AG08395 (cell line): ENCODE results near the gene ORC1.

ENCODE experiments used
- DNase-seq: peaks from one replicate; pipeline ENCODE4 v3.0.0; 2012; ENCODE audit warnings: mixed read lengths, low spot score

ORC1 gene

DNA sequence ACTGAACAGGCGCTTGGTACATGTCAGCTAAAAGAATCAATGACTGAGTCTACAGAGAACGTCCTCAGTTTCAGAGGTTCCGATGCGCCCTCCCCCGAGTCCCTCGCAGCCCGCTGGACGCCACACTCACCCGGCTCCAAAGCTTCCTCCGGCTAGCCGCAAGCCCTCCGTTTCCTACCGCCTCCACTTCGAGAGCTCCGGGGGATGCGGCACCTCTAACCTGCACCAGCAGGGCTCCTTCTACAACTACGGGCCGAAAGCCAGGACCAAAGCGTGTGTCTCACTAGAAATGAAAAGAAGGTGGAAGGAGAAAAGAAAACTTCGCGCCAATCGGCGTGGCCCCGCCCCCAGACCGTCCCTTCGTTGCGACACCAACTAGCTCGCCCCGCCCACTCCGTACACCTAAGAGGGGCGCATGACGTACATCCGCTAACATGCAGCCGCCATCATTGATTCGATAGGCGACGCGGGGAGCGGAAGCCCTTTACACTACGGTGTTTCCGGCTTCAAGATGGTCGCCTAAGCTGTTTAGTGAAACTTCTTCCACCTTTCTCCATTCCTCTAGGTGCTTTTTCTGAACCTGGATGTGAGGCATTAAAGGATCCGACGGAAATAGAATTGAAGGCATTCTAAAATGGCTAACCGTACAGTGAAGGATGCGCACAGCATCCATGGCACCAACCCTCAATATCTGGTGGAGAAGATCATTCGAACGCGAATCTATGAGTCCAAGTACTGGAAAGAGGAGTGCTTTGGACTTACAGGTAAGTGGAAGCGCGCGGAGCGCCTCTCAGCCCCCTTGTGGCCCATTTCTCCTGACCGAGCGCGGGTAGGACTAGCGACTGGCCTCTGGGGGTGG is at the start of gene ORC1, which contains the start of gene PRPF38A:
TSS of gene ORC1 (minus strand) at position 308 of the 859 bp plus-strand sequence. CDS start 2,200 bp downstream, outside the sequence.
TSS of gene PRPF38A (plus strand) at position 487 of the 859 bp plus-strand sequence. CDS start at position 635, 148 bp downstream.
- peak; percentile 99 for DNase-seq

DNA sequence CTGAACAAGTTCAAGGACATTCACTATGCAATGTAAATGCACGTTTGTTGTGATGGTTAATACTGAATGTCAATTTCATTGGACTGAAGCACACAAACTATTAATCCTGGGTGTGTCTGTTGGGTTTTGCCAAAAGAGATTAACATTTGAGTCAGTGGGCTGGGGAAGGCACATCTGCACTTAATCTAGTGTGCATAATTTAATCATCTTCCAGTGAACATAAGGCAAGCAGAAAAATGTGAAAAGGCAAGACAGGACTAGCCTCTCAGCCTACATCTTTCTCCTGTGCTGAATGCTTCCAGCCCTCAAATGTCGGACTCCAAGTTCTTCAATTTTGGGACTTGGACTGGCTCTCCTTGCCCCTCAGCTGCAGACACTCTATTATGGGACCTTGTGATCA is 40.2 kb upstream of the ORC1 start:
- no peak for DNase-seq

DNA sequence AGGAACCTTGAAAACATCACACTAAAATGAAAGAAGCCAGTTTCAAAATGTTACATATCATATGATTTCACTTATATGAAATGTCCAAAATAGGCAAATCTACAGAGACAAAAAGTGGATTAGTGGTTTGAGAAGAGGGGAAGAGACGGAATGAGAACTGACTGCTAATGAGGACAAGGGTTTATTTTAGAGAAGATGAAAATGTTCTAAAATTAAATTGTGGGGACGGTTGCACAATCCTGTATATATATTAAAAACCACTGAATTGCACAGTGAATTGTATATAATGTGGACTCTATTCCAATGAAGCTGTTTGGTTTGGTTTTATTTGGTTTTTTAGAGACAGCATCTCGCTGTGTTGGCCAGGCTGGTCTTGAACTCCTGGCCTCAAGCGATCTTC is 35.8 kb upstream of the ORC1 start:
- DNase-seq = no peak

DNA sequence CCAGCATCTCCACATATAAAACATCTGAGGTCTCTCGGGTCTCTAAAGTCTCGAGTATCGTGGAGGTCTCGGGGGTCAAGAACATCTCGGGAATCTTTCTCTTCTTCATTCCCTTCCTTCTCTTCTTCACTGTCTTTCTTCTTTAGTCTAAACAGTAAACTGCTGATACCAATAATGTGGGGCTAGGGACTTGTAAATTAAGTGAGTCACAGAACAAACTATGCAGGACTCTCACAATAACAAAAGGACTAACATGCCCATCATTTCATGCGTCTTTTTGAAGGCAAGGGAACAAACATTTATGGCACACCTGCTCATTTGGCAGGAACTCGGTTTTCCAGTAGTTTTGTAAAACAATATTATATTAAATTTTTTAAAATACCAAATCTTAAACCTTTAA is 32.6 kb upstream of the ORC1 start:
- no peak for DNase-seq

DNA sequence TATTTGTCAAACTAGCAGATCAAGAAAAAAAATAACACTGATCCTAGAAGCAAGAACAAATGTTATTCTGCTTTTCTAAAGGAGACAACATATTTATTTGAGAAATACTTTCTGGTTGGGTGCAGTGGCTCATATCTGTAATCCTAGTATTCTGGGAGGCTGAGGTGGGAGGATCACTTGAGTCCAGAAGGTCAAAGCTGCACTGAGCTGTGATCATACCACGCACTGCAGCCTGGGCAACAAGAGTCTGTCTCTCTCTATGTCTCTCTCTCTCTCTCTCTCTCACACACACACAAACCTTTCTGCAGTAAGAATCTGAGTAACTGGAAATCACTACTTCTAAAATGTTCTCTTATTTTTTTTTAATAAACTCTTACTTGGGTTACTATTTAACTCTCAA is 31.4 kb upstream of the ORC1 start:
- no peak for DNase-seq

DNA sequence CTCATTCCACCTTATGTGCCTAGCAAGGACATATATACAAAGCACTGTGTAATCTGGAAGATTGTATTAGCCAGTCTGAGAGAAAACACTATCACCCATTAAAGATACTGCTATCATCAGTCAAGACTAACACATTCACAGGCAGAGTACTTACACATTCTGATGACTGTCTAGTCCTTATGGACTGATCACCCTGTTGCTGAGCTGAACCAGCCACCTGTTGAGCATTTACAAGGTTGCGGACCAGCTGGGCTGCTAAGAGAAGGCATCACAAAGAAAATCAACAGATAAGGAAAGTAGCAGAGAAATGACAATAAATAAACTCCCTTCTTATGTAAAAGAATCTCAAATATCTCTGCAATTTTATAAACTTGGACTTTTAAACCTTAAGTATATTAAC is 31.0 kb upstream of the ORC1 start:
- no peak for DNase-seq

DNA sequence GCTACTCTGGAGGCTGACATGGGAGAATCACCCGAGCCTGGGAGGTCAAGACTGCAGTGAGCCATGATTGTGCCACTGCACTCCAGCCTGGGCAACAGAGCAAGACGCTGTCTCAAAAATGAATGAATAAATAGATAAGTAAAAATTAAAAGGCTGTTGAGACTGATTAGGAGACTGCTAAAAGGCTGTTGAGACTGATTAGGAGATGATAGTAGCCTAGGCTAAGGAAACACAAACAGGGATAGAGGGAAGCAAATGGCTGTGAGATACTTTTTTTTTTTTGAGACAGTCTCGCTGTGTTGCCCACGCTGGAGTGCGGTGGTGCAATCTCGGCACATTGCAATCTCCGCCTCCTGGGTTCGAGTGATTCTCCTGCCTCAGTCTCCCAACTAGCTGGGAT is 28.6 kb upstream of the ORC1 start:
- no peak for DNase-seq

DNA sequence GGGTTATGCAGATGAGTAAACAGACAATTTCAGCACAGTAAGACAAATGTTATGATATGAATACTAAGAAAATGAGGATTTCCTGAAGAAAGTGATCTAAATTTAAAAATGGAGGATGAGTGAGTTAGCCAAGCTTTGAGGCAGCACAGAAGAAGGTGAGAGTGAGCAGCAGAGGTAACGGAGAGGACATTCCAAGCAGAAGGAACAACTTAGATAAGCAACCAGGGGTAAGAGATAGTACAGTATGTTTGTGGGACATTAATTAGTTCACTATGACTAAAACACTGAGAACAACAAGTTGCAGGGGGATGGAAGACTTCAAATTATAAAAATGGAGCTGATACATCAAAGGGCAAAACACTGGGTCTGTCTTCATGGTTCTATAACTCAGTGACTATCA is 22.9 kb upstream of the ORC1 start:
- no peak for DNase-seq

DNA sequence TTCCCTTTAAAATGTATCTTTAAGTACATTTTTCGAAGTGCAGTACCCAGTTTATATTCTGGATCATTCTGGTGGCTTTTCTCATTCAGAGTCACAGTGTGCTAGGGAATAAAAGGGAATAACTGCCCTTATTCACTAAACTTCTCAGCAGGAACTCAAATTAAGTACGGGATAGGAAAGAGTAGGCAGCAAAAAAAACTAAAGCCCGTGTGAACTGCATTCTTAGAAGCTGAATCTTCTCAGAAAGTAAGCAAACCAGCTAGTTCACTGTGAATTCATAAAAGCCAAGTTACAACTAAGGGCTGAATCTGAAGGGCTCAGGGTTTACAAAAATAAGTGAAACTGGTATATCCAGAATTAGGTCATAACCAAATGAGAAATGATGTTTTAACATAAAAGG is 22.1 kb upstream of the ORC1 start:
- peak; percentile 7 for DNase-seq

DNA sequence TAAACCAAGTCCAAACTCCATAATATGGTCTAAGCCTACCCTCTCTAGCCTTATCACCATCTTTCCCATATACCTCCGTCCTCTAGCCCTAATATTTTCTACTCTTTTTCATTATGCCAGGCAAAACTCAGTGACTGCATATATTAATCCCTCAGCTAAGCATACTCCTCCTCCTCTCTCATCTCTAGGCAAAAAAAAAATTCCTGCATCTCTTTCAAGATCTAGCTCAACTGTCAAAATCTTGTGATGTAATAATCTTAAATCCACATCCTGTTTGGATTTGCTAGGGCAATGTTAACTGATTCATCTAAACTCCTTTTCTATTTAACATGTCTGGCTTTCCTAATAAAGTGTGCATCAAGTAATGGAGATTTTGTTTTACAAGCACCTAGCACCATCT is 20.6 kb upstream of the ORC1 start:
- no peak for DNase-seq

DNA sequence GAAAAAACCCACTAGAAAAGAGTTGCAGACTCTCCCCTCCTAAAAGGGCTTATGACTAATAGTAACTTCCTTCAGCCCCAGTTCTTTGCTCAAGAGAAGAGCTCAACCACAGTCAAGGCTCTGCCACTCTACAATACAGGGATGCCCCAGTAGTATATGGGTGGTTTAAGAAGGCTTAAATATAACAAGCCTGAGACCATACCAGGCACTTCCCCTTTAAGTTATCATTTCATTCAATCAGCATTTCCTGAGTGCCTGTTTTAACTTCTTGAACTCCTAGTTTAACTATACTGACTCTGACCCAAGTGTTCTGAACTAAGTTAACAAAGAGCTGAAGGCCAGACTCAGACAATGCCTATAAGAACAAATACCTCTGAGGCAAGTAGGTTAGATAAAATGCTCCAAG is 20.0 kb upstream of the ORC1 start:
- no peak for DNase-seq

DNA sequence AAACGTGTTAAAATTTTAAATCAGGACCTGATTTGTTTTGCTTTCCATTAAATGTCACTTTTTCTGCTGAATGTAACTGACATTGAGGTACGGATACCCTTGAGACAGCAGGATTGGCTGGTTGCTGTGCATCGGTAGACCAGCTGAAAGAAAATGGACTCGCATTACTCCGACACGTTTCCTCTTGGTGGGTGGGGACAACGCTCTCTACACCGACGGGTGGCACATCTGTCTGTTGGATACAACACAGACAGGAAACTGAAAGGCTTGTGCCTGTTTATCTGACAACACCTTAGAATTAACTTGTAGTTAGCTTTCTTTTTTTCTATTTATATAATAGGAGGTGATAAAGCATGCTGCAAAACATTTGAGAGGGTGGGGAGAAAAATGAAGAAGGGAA is 19.5 kb upstream of the ORC1 start:
- DNase-seq = no peak

DNA sequence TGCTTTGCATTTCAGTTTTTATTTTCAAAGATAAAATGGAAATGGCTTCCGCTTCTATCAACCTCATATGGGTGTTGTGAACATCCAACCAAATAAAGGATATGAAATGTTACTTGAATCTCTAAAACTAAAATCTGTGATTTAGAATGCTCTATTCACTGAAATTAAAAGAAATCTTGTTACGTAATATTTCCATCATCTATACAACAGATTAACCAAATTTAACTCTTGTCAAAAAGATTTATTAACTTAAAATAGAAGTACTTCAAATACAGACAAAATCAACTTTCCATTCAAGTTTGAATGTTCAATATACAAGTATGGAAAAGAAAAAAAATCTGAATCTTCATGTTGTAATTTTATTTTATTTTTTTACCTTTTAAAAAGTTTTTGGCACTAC is 18.8 kb upstream of the ORC1 start:
- no peak for DNase-seq

DNA sequence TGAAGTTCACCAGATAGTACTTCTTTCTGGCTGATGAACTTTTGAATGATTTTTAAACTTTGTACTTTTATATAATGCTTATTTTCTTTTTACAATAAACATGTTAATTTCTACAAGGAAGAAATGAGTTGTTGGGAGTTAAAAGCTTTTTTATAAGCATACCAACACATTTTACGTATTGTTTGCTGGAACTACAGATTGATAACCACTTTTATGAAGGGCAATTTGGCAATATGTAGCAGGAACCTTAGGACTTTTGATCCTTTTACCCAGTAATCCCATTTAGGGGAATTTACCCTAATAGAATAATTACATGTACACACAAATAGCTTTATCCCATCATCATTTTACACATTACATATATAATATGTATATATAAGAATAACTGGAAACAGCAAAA is 16.5 kb upstream of the ORC1 start:
- no peak for DNase-seq

DNA sequence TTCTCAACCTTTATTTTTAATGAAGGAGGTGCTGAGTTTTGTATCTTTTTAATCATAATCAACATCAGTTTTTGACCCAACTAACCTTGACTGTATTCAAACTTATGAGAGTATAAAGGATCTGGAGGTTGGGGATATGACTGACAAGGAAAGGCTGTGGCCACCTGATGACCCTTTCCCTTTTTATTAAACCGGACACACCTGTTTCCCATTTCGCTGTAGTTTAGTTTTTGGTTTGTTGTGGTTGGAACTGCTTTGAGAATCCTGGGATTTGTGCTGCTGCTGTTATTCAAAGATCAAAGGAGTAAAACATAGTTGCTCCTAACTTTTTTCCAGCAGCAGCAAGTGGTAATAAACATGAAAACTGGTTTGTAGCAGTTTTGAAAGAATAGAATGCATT is 12.6 kb upstream of the ORC1 start:
- DNase-seq = no peak

DNA sequence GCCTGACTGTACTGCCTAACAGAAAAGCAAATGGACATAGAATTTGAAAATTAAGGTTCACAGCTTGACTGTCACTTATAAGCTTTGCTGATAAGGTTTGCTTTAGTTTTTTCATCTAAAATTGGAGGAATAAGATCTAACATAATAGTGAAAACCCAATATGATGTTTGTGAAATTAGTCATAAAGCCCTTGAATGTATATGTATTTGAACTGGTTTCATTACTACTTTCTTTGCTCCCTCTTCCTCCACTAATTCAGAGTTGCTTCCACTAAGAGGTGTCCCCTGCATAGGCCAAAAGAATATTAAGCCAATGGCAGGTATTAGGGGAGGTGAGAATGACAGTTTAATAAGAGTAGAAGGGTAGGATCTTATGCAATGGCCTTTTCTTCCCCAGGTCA is 10.7 kb upstream of the ORC1 start:
- DNase-seq = no peak

DNA sequence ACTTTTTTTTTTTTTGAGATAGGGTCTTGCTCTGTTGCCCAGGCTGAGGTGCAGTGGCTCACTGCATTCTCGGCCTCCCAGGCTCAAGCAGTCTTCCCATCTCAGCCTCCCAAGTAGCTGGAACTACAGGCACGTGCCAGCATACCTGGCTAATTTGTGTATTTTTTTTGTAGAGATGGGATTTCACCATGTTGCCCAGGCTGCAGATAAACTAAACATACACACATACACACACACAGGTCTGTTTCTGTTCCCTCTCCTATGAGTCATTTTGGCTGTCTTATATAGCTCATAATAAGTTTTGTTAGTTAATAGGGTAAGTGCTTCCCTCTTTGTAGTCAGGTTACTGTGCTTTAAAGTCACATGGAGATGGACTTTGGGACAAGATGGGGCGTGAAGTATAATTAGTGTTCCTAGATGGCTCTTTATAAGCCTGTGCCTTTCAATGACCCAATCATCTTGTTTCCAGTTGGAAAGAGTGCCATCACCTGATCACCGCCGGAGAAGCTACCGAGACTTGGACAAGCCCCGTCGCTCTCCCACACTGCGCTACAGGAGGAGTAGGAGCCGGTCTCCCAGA is 9.3 kb upstream of the ORC1 start:
- DNase-seq = no peak

DNA sequence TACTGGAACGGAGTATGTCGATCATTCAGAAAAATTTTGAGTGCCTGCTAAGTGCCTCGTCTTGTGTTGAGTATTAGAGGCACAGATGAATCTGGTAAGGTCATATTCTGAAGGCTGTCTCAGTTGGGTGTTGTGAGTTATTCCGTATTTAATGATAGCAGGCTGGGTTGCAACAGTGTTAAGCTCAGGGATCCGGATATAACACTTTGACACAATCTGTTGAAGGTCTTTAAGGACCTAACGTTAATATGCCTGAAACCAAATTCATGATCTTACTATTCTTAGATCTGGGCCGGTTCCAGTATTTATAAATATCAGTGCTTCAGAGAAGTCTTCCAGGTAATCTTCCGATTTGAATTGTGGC is 734 bp upstream of the ORC1 start:
- DNase-seq = no peak

DNA sequence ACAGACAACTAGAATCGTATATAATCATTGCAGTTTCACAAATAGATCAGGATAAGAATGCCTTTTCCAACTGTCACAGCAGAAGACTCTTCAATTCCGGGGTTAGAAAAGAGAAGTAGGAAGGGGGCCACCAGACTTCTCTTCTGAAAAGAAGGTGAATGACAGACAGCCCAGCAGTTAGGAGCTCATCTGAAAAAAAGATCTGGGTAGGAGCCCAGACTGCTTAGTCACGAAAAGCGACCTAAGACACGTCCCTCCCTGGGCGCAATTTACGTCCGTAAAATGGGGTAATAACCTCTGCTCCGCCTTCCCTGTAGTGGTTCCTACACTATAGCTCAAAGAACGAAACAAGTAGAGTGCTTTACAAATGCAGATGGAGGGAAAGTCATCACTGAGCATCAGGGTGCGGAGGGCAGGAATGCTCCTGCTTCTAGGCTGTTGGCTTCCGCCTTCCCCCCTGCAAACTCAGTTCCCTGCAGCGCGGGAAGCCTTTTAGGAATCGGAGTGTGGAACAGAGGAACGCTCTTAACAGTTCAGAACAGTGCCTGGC is 582 bp downstream of the ORC1 start:
- peak; percentile 71 for DNase-seq

DNA sequence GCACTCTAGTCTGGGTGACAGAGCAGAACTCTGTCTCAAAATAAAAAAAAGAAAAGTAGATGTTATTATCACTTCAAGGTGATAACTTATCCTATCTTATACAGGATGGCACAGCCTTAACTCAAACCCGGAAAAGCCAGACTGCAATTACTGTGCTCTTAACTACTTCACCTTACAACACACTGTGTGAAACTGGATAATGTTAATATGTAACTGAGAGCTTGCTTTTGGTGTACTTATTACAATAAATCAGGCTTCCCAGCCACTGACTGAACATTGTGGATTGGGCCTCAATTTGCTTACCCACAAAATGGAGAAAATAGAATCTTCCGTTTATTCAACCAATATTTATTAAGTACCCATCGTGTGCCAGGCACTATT is 1.4 kb downstream of the ORC1 start:
- DNase-seq = no peak

DNA sequence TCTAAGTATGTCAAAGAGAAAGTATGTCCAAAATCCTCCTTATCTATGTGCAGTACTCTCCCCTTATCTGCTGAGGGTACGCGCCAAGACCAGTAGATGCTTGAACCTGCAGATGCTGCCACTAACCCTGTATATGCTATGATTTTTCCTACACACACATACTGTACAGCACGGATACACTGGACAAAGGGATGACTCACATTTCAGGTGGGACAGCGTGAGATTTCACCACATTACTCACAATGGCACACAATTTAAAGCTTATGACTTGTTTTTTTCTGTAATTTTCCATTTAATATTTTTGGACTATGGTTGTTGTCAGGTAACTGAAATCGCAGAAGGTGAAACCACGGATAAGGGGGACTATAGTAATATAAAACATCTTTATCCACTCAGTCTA is 4.1 kb downstream of the ORC1 start:
- DNase-seq = no peak

DNA sequence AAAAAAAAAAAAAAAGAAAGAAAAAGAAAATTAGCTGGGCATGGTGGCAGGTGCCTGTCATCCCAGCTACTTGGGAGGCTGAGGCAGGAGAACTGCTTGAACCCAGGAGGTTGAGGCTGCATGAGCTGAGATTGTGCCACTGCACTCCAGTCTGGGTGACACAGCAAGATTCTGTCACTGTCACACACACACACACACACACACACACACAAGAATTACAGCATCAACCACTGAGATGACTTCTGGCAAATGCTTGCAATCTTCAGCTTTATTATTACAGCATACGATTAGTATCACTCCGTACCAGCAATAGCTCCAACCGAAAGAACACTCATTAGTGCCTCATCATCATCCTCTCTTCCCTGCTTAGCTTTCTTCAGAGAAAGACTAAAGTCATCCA is 4.6 kb downstream of the ORC1 start:
- no peak for DNase-seq

DNA sequence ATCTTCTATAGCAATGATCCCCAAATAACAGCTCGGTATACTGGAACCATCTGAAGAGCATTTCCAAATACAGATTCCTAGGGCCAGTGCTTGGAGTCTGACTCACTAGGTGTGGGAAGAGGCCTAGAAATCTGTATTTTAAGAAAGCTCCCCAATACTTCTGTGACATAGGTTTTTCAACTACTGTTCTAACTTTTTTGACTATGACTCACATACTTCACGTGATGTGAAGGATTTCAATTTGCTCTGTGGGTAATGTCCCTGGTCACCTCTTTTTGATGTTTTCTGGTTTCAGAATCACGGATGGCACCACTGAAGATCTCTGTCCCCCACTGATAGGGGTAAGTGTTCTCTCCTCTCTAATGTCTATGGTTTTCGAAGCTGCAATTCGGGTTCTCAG is 11.0 kb downstream of the ORC1 start:
- no peak for DNase-seq

DNA sequence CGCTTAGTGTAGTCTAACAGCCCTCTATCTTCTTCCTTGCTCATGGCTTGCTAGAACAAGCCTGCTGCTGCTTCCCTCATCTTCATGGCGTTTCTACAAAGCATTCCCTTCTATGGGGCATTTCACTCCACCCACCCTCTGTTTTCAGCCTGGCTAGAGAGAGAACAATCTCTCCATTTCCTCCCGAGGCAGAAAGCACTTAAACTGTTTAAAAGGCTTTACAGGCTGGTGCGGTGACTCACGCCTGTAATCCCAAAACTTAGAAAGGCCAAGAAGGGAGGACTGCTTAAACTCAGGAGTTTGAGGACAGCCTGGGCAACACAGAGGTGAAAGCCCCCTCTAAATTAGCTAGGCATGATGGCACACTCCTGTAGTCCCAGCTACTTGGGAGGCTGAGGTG is 17.8 kb downstream of the ORC1 start:
- DNase-seq = no peak
